ENCODE results near the gene PLPPR1. TPM values are rescaled to one million over a fixed set of nuclear protein-coding genes. Genes with fewer than 3 reads are reported as not detected.

Gene PLPPR1
- polyA plus RNA-seq, 1 of the 3 experiments (the other 2 are of a cell fraction), result not detected

GRCh38 chr9:101050650-101051049 lies 22.1 kb downstream of the PLPPR1 start:
- ChIA-PET POLR2A (no interaction called here), CTCF (interaction anchor here (1.4 kb wide), 1 partner anchor 69 kb away, joined by 3 read pairs; no protein-coding TSS in a partner anchor)
- H3K27ac ChIP-seq (ENCODE audit: low read depth in 2 of 2, low read length in 1 of 2), result no peak overlapping the region
- TF ChIP-seq MXI1 (IDR thresholded peaks at IDR 0.05; ENCODE audit: low read depth, low read length) (no peak), TCF12 (IDR thresholded peaks at IDR 0.05) (no peak), FOXJ3 (CRISPR knock-in tag; IDR thresholded peaks at IDR 0.05) (no peak), YY1 (IDR thresholded peaks at IDR 0.05; ENCODE audit: low read depth) (no peak), REST (IDR thresholded peaks at IDR 0.05; ENCODE audit: low read depth, low read length) (no peak), IRF3 (IDR thresholded peaks at IDR 0.05; ENCODE audit: low read depth, low read length) (no peak), EZH2phosphoT487 (IDR thresholded peaks at IDR 0.05; ENCODE audit: borderline replicate concordance, low read depth) (no peak), RCOR1 (IDR thresholded peaks at IDR 0.05; ENCODE audit: low read length) (no peak), USF2 (IDR thresholded peaks at IDR 0.05; ENCODE audit: borderline replicate concordance, low read depth, low read length) (no peak), EP300 (IDR thresholded peaks at IDR 0.05; ENCODE audit: borderline replicate concordance in 1 of 2, low read depth in 1 of 2, low read length in 1 of 2) (no peak), MEF2A (IDR thresholded peaks at IDR 0.05; ENCODE audit: borderline replicate concordance, low read depth) (no peak), NRF1 (IDR thresholded peaks at IDR 0.05; ENCODE audit: low read depth, low read length) (no peak), POLR2AphosphoS5 (IDR thresholded peaks at IDR 0.05; ENCODE audit: low read depth, low read length) (no peak), FOSL2 (IDR thresholded peaks at IDR 0.05; ENCODE audit: borderline replicate concordance, low read depth) (no peak), FOXM1 (IDR thresholded peaks at IDR 0.05; ENCODE audit: low read depth) (no peak), SMC3 (IDR thresholded peaks at IDR 0.05; ENCODE audit: low read depth, low read length) (no peak), GATA2 (CRISPR knock-in tag; IDR thresholded peaks at IDR 0.05) (no peak)
- H3K9me2 ChIP-seq, result no peaks in the 10 kb centered on the region
- H3F3A ChIP-seq (replicated peaks; ENCODE audit: insufficient read depth), result no peaks in the 10 kb centered on the region
- H3K9me3 ChIP-seq, result no peaks in the 10 kb centered on the region
- no peaks in the 10 kb centered on the region for H3K79me2 ChIP-seq (ENCODE audit: insufficient read depth)
- no peaks in the 10 kb centered on the region for H3K36me3 ChIP-seq (replicated peaks in 1 of 2; ENCODE audit: control insufficient read depth in 1 of 2, insufficient read depth in 2 of 2, low read length in 1 of 2)
- H3K4me3 ChIP-seq (ENCODE audit: low read depth in 2 of 2, low read length in 1 of 2), result no peak overlapping the region
- no peaks in the 10 kb centered on the region for H3K4me1 ChIP-seq (ENCODE audit: control insufficient read depth in 1 of 2, insufficient read depth in 2 of 2, low read depth in 1 of 2, low read length in 1 of 2)
- WGBS (ENCODE audit: low lambda C conversion rate), result 11% methylated on average over 3 of the region's 3 CpGs
- H2AFZ ChIP-seq (ENCODE audit: low read depth), result no peak overlapping the region
- no peaks in the 10 kb centered on the region for H3K27me3 ChIP-seq (ENCODE audit: insufficient read depth)
- no peak overlapping the region for H3K4me2 ChIP-seq
- H4K20me1 ChIP-seq (ENCODE audit: insufficient read depth), result no peaks in the 10 kb centered on the region
- no peak overlapping the region for H3K9ac ChIP-seq
- no peak for DNase-seq
